ENCODE data around the gene EGFL6.

- TF ChIP-seq CTCF (conservative IDR thresholded peaks at IDR 0.05; ENCODE audit: low read length) (no peak), EZH2phosphoT487 (IDR thresholded peaks at IDR 0.05; ENCODE audit: borderline replicate concordance) (no peak)
Measured at GRCh38 chrX:13535376-13536165, 33.8 kb upstream of the EGFL6 start.

Measured in Loucy (cell line).